GM19238 (cell line): ENCODE measurements around the gene MAB21L2.

Experiments used
- DNase-seq: peaks from one replicate; pipeline ENCODE4 v3.0.0; 2011; ENCODE audit warnings: low spot score; ENCODE audit not compliant: insufficient read length

The MAB21L2 gene

DNA sequence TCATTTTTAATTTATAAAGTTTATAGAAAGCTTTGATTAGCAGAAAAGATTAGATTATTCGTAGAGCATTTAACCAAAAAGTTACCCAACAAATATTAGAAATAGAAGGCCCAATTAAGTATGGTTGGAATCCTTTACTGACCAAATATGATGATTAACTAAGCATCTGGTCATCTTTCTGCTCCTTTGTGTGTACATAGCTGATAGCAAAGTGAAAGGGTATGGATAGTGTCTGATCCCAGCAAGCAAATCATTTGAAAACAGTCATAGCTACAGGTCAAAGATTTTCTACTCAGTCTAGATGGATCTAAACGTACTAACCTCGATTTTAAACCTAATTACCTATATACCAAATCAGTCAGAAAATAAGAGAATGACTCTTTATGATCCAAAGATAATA, 7.3 kb upstream of the MAB21L2 start:
- DNase-seq, result no peak

DNA sequence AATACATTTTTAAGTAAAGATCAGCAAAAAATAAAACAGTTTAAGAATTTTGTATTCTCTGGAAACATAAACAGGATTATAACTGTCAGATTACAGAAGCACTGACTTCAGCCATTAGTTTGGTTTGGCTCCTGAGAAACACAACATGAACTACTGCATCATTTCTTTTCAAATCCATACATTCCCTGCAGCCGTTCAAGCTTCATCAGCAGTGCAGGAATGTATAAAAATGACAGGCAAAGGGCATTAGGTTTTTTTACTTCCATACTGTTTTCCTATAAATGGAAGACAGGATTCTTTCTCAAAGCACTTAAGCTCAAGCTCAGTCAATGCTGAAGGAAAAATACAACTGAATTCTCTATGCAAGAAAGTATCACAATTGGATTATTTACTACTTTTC, 4.2 kb upstream of the MAB21L2 start:
- DNase-seq, result no peak

DNA sequence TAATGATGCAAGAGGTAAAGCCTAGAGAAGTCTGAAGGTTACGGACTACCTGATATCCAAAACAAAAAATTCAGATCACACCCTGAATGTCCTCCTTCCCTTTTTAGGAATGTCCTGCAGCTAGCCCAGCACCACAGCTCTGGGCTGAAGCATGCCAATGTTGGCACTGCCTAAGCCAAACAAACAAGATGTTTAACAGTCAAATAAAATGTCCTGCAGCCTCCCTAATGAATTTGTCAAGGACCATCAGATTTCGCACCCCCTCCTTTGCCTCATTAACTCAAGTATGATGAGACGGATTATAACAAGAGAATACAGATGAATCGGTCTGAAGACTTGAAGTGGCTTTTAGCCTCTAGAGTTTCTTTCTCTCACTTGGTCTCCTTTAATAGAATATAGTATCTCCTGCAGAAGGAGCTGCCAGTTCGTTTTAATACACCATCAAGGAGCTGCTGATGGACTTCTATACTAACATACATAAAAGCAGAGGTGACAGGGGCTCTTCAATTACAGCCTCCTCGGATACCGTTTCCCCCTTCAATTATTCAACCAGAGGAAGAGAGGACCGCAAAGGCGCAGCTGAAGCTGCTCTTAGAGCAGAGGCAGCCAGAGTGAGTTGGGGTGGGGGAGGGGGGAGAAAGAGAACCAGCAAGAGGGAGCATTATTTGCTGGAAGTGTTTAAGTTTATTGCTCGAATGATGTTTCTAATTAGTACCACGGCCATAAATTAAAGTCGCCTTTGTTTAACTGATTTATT, 3.0 kb upstream of the MAB21L2 start:
- DNase-seq, result no peak

DNA sequence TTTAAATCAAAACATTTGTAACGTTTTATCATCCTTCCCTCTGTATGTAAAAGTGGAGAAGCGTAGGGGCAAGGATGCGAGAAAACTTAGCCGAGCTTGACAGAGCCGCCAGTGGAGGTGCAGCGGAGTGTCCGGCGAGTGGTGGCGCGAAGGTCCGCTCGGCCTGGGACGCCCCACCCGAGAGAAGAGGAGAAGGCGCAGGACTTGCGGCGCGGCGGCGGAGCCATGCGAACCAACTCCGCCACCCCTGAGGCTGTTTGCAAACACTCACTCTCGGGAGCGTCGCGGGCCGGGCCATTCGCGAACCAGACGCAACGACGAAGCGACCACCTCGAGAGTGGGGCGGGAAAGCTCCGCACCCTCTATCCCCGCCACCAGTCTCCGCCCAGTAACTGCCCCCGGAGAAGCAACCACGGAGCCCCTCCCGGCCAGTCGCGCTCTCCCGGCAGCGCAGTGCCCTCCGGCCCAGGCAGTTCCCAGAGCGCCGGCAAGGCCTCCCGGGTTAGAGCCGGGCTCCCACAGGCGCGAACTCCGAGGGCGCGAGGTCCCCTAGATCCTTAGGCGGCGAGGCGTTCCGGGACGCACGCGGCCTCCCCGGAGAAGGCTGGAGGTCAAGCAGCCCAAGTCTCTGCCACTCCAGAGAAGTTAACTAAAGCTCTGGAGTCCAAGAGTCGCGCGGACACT, 2.3 kb upstream of the MAB21L2 start:
- DNase-seq, result no peak

DNA sequence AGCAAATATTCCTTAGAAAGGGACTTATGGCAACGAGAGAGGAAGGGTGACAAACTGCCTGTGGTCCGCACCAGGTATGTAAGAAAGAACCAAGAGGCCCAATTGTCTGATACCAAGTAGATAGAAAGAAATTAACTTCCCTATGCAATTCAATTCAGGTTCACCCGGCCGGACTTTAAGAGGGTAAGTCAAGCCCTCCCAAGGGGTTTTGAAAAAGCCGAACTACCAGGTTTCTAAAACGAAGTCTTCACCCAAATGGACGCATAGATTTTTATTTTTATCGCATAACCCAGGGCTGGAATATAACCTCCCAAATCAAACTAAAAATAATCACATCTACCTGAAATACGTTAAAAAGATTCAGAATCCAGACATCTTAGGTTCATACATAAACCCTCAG, 1.6 kb upstream of the MAB21L2 start:
- DNase-seq, result no peak

DNA sequence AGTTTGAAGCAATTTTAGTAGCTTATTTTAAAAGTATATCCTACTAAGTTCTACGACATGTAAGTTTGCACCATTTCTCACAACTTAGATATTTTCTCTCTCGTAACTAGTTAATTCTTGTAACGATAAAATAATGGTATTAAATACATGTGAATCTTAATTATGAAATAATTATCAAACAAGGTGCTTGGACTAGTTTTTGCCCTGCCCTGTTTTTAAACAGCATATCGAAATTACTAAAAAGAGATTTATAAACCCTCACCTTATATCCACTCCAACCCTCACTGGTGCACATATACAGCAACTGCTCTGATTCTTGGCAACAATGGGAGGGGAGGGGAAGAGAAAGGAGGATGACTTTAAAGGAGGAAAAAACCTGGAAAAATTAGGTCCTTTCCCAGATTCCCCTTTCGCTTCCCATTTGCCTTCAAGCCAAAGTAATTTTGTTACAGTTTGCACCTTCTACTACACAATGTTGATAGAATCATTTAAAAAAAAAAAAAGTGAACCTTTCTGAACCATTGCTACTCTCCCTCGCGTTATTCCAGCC, 820 bp upstream of the MAB21L2 start:
- no peak for DNase-seq

DNA sequence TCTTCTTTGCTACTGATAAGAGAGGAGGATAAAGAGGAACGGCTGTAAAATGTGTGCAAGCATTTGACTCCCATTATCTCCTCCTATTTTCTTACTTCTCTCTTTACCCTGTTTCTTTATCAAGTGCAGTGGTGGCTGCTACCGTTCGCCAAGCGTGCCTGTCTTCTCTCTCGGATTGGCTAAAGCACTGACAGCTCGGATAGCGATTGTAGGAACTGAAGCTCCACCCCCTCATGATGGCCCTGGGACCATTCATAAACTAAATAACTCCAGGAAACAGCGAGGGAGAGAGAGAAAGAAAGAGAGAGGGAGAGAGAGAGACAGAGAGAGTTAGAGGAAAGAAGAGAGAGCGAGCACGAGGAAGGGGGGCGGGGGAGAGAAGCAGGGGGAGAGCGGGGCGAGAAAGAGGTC, 305 bp upstream of the MAB21L2 start:
- no peak for DNase-seq

DNA sequence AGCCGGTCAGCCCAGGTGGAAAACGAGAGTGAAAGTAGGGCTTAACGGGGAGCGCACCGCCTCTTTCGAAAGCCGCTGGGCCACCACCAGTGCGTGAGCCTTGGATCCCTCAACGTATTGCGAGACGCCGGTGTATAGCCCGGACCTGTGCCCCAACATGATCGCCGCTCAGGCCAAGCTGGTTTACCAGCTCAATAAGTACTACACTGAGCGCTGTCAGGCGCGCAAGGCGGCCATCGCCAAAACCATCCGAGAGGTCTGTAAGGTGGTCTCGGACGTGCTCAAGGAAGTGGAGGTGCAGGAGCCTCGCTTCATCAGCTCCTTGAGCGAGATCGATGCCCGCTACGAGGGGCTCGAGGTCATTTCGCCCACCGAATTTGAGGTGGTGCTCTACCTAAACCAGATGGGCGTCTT, 929 bp downstream of the MAB21L2 start:
- no peak for DNase-seq

DNA sequence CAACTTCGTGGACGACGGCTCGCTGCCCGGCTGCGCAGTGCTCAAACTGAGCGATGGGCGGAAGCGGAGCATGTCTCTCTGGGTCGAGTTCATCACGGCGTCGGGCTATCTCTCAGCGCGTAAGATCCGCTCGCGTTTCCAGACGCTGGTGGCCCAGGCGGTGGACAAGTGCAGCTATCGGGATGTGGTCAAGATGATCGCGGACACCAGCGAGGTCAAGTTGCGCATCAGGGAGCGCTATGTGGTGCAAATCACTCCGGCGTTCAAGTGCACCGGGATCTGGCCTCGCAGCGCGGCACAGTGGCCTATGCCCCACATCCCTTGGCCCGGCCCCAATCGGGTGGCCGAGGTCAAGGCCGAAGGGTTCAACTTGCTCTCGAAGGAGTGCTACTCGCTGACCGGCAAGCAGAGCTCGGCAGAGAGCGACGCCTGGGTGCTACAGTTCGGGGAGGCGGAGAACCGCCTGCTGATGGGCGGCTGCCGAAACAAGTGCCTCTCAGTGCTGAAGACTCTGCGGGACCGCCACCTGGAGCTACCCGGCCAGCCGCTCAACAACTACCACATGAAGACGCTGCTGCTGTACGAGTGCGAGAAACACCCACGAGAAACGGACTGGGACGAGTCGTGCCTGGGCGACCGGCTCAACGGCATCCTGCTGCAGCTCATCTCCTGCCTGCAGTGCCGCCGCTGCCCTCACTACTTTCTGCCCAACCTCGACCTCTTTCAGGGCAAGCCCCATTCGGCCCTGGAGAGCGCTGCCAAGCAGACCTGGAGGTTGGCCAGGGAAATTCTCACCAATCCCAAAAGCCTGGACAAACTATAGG, 1.5 kb downstream of the MAB21L2 start:
- DNase-seq, result no peak

DNA sequence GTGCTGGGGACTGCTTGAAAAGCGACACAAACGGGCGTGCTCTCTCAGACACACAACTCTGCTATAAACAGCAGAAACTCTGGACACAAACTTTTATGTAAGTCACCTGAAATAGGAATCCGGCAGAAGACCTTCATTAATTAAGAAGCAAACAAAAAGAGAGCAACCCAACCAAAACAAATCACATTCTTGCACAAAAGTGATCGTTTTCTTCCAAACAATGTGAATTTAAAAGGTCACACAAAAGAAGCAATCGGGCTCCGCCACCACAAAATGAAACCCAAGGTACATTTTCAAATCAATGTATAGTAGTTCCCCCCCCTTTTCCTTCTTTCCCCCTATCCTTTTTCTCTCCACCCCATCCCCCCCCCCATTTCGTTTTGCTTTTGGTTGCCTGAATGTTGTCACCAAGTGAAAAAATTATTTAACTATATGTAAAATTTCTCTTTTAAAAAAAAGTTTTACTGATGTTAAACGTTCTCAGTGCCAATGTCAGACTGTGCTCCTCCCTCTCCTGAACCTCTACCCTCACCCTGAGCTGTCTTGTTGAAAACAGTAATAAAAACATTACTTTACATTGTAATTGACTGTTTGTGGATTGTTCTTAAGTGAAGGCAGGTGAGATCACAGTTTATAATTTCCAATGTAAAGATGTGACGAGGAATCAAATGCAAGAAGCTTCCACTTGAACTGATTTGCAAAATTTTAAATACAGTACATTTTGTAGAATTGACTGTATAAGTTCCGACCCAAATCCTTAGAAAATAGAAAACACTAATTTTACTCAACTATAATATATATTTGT, 2.4 kb downstream of the MAB21L2 start:
- DNase-seq, result no peak

DNA sequence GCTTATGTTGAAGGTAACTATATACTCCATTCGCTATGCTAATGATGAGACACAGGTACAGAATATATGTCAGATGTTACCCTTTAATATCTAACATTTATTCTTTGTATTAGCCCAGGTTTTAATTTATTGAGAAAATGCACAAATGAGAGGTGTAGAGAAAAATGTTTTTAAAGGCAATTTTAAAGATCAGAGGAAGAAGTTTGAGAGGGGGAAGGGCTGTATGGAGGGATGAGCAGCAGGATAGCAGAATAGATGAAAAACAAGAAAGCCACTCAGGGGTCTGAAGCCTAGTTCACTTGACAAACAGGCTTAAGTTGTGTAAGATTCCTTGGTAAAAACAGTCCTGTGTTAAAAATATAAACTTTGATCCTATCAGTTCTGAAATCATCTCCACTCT, 3.7 kb downstream of the MAB21L2 start:
- no peak for DNase-seq

DNA sequence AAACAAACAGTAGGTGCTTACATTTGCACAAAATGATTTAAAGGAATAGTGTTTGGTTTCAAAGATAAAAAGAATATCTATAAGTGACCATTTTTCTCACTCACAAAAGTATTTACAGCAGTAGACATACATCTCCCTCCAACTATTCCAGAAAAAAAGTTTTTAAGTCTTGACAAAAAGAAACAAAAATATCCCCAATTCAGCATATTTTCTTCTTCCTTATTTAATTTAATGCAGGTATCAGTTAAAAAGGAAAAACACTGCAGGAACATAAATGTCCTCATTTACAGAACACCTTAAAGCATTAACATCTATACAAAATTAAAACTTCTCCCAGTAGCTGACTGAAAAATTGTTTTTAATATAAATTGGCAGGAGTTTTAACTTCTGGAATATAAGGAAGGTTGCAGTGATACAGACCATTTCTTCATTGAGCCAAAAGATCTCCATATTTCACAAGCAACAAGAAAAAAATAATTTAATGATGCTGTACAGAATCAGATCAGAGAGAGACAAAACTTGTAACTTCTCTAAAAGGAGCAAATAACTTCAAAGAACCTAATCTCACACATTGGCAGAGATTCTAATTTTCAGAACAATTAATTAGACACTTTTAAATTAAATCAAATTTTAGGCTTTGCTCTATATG, 4.3 kb downstream of the MAB21L2 start:
- no peak for DNase-seq

DNA sequence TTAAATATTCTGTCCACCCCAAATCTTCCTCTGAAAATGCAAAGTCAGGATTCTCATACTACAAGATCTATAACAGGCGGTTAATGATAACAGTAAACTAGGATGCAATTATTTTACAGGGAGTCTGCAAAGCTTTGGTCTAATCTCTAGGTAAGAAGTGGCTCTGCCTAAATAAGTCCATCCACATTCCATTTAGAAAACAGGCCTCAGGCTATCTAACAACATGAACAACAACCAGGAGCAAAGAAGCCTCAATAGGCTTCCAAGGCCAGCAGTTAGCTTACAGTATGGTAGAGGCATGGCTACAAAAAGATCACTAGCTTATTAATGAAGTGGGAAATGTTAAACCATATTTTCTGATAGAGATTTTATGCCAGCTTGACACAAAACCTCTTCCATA, 6.4 kb downstream of the MAB21L2 start:
- no peak for DNase-seq

DNA sequence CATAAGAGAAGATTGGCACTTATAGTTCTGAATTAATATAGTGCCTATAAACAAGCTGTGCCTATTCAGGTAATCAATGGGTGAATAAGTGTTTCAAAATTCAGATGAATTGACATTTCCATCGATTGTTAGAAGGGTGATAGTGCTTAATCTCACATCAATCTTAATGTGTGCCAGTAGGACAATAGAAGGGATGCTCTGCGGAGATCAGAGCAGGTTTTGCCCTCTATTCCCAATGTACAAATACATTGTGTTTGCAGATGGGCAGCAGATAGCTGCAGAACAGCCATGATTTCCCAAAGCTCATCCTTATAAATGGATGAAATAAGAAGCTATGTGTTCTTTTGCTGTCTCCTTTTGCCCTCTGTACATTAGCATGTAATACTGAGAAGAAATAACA, 7.2 kb downstream of the MAB21L2 start:
- no peak for DNase-seq

DNA sequence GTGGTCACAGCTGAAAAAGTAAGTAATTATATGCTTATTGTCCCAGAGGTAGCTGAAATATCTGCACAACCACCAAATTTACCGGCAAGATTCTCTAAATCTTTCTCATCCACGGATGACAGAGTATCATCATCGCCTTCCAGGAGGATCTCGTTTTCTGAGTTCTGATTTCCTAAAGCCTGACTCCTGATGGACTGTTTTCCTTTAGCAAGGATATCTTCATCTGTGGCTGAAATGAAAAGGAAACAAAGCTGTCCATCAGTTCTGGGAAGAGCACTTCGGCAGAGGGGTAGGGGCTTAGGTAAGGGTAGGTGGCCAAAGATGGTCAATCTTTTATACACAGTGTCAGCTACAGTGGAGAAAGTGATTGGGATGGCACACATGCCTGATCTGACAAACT, 8.7 kb downstream of the MAB21L2 start:
- DNase-seq, result no peak

DNA sequence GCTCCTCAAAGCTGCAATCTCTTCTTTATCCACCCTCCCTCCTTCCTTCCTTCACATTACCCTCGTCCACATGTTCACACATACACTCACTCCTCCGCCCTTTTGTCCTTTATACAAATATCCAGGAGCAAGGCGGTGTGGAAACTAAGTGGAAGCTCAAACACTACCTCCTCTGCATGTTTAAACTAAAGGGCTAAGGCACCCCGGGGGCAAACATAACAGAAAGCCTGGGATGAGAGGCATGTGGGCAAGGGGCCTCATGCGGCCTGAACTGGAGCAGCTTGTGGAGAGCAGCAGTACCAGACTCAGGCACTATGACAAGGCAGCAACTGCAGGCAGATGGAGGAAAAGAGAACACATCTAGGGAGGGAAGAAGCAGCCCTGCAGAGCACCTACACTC, 9.5 kb downstream of the MAB21L2 start:
- no peak for DNase-seq

DNA sequence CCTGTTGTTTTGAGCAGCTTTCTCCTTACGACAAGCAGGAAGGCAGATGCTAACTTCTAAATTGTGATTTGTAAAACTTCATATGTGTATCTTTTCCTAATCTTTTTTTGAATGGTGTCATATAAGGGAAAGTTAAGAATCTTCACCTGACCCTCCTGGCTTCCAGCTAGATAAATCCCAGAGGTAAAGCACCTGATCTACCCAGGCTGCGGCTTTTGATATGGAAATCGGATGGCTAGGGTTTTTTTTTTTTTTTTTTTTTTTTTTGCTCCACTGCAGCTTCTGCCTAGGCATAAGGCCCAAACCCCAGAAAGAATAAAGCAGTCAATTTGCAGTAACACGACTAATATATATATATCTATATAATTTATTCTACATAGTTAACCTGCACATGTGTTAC, 10.0 kb downstream of the MAB21L2 start:
- DNase-seq, result no peak

DNA sequence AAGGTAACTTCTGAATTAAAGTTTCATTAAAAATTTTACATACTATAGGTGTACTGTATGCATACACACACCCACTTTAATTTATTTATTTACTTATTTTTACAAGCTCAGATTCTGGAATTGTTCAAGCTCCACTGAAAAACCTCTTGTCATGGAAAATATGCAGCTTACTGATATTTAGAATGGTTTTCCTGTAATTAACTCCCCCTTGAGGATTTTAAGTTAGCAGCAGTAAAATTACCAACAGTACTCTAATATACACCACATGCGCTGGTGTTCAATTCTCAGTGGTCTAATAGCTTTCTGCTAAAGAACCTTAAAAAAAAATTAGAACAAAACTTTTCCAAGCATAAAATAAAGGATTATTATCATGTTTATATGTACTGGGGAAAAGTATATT, 12.0 kb downstream of the MAB21L2 start:
- no peak for DNase-seq

DNA sequence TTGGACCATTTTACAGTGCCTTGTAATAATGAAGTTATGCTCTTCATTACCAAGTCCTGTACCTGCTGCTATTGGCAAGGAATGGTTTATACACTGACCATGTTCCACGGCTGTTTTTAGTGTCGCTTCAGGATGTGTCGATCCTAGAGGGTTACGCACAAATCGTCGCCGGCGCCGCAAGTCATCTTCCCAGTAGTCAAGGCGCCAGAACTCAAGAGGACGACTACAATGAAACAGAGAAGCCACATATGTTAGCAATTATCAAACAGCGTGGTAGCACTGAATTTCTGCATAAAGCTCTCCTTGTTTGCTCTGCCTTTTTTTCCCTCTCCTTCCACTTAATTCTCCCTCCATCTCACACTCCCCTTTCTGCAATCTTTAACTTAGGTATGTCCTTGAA, 17.0 kb downstream of the MAB21L2 start:
- no peak for DNase-seq

DNA sequence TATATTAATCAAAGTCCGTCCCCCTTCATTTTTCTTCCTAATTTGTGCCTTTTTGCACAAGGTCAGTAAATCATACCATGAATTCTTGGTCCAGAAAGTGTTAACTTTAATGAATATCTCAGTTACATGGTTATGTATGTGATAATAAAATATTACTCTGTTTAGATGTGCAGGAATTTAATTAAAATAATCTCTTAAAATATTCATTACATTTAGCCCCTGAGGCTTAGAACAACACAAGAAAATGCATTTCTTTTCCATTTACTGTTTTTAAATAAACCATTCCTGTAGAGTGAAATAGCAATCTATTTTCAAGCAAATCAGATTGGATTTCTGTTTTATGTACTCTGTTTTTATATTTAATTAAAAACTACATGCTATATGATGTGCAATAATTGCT, 17.6 kb downstream of the MAB21L2 start:
- DNase-seq, result no peak
